DMS114 treated with DMSO at 0.1 percent for 48 hours (cell line): ENCODE data around the gene SBNO2.

ENCODE experiments used
- DNase-seq: peaks from one replicate; lab custom pipeline; 2025; ENCODE audit not compliant: unreplicated experiment; lab: John Stamatoyannopoulos, UW

SBNO2 gene

DNA sequence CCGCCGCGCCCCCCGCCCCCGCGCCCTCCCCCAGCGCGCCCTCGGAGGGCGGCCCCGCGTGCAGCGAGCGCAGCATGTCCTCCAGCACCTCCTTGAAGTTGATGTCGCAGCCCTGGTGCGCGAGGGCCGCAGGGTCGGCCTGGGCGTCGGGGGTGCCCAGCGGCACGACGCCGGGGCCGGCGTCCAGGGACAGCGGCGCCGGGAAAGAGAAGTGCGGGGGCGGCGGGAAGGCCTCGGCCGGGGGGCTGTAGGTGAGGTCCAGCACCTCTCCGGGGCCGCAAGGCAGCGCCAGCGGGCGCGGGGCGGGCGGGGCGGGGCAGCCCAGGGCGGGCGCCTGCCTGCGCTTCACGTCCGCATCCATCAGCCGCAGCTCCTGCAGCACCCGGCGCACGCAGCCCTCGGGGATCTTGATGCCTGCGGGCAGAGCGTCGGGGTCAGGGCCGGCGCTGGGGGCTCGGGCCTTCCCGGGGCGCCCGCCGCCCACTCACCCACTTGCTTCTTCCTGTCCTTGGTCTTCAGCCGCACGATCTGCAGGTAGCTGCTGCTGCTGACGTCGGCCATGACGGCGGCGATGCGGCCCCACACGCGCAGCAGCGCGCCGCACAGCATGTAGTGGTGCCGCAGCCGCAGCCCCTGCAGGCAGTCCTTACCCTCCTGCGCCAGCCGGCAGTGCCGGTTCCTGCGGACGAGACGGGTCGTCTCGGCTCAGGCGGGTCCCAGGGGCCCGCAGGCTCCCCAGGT lies 65.6 kb downstream of the SBNO2 start:
- DNase-seq: no peak

DNA sequence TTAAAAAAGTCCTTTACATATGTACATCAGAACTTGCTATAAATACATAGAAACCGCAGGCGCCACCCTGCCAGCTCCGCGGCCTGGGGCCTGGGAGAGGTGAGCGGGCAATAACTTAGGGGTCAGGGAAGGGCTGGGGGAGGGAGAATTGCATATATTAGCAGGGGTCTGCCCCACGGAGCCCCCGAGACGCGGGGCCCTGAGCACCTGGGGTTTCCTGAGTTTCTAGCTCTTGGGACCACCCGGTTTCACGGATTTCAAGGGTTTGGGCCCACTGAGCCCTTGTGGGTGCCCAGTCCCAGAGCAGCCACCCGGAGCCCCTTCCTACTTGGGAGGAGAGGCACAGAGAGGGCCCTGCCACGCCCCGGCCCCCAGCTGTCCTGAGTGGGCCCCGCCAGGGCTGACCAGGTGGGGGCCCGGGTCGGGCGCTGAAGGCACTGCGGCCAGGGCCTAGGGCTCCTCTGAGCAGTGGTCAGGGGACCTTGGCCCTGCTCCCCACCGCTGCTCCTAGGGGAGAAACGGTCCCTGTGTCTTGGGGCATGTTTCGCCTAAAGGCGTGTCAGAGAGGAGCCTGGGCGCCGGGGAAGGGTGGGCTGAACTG lies 66.3 kb downstream of the SBNO2 start:
- no peak for DNase-seq

DNA sequence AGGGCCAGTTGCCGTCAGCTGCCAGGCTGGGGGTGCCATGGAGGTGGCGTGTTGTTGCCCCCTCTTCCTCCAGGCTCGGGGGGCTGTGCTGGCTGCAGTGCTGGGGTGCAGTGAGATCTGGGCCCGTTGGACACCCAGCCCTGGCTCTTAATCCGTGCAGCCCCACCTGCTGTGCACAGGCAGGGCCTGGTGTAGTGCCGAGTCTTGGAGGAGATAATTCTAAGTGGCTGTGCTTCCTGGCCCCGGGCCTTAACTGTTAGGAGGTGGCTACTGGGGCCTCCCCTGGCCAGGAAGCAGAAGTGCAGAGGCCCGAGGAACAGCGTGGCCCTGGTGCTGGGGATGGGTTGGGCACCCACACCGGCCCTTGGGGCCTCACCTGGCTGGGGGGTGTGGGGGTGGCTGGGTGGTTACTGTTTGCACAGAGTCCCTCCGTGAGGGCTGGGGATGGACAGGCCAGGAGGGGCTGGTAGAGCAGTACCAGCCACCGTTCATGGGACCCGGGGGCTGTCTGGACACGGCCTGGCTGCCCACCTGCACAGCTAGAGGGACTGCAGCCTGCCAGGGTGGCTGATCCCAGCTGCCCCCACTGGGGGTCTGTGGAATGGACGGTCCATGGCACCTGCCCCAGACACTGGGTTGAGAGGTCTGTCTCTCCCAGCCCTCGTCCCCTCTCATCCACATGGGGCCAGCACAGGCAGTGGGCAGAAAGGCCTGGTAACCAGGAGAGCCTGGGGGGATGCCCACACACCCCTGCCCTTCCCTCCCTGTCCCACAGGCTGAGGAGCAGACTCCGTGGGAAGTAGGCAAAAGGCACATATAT lies 67.0 kb downstream of the SBNO2 start:
- DNase-seq: no peak

DNA sequence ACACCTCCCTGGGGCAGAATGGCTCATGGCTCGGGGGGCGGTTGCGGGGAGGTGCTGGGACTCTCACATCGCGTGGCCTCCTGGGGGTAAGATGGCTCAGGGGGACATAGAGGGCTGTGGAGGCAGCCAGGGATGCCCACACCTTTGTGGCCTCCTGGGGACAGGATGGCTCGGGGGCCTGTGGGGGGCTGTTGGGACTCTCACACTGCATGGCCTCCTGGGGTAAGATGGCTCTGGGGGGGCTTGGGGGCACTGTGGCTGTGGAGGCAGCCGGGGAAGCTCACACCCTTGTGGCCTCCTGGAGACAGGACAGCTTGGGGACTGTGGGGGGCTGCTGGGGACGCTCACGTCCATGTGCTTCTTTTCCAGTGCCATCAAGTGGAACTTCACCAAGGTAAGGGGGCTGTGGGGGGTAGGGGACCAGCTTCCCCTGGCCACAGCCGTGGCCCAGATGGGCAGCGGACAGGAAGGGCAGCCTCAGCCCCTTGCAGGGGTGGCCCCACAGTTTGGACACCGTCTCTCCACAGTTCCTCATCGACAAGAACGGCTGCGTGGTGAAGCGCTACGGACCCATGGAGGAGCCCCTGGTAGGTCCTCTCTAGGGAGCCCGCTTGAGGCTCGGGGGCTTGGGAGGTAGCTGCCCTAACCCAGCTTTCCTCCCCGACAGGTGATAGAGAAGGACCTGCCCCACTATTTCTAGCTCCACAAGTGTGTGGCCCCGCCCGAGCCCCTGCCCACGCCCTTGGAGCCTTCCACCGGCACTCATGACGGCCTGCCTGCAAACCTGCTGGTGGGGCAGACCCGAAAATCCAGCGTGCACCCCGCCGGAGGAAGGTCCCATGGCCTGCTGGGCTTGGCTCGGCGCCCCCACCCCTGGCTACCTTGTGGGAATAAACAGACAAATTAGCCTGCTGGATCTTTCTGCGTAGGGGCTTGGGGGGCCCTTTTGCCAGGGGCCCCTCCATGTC lies 67.9 kb downstream of the SBNO2 start:
- DNase-seq: no peak

DNA sequence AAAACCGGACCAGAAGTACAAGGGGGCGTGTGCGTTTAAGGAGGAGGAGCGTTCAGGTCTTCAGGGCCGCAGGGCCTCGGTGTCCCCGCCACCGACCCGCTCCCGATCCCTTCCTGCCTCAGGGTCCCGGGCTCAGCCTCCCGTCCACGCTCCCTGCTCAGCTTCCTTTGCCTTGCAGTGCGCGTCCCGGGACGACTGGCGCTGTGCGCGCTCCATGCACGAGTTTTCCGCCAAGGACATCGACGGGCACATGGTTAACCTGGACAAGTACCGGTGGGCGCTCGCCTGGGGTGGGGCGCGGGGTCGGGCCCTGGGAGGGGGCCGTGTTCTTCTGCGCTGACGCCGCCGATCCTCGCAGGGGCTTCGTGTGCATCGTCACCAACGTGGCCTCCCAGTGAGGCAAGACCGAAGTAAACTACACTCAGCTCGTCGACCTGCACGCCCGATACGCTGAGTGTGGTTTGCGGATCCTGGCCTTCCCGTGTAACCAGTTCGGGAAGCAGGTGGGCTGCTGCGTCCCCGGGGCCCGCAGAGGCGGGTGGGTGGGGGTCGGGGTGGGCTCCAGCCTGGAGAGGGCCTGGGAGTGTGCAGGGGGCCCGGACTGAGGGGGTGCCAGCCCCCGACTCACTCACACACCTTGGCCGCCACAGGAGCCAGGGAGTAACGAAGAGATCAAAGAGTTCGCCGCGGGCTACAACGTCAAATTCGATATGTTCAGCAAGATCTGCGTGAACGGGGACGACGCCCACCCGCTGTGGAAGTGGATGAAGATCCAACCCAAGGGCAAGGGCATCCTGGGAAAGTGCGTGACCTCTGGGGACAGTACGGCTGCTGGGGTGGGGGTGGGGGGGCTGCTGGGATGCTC lies 68.8 kb downstream of the SBNO2 start:
- DNase-seq: no peak

DNA sequence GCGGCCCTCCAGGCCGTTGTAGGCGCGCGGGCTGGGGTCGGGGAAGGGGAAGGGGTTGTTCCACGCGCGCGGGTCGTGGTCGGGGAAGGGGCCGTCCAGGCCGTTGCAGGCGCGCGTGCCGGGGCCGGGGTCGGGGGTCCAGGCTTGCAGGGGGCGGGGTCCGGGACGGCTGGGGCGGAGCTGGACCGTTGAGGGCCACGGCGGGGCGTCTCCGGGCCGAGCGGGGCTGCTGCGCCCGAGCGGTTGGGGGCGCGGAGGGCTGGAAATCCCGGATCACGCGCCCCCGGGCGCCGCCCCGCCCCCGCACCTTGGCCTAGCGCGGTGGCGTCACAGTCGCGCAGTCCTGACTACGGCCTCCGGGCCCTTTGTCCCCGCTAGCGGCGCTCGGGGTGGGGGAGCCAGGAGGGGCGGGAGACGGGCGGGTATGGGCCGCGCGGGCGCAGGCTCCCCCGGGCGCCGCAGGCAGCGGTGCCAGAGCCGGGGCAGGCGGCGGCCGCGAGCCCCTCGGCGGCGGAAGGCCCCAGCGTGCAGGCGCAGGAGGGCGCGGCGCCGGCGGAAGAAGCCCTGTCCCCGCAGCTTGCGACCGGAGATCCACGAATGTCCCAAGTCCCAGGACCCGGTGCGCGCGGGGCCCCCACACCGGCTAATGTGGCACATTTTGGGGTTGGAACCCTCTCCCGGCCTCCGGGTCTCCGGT lies 69.6 kb downstream of the SBNO2 start:
- peak; percentile 13 for DNase-seq

DNA sequence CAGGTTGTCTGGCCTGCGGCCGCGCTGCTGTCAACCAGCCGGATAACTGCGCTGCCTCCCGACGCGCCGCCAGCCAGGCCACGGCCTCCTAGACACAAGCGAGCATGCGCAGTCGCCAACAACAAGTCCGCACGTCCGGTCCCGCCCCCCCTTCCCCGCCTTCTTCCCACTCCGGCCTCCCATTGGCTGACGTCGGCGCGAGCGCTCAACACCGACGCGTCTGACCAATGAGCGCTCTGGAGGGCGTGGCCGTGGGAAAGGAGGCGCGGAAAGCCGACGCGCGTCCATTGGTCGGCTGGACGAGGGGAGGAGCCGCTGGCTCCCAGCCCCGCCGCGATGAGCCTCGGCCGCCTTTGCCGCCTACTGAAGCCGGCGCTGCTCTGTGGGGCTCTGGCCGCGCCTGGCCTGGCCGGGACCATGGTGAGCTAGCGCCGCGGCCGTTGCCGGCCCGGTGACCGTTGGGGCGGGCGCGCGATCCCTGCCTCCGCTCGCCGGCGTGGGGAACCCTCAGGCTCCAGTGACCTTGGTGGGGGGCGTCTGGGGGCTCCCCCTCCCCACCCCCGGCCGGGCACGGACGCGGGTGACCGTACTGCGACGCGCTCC lies 70.3 kb downstream of the SBNO2 start, which contains the start of gene GPX4:
Gene GPX4 (plus strand): TSS at position 287 of the 603 bp plus-strand sequence. CDS start 50 bp downstream, at position 337.
- peak; percentile 84 for DNase-seq

DNA sequence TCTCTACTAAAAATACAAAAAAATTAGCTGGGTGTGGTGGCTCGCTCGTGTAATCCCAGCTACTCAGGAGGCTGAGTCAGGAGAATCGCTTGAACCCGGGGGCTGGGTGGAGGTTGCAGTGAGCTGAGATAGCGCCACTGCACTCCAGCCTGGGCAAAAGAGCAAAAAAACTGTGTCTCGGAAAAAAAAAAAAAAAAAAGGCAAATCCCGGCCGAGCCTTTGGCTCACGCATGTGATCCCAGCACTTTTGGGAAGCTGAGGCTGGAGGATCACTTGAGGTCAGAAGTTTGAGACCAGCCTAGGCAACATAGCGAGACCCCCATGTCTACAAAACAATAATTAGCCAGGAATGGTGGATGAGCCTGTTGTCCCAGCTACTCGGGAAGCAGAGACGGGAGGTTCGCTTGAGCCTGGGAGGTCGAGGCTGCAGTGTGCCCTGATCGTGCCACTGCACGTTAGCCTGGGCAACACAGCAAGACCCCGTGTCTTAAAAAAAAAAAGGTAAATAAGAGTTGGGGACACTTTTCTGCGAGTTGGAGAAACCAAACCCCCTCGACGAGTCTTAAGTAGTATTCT lies 70.8 kb downstream of the SBNO2 start:
- no peak for DNase-seq

DNA sequence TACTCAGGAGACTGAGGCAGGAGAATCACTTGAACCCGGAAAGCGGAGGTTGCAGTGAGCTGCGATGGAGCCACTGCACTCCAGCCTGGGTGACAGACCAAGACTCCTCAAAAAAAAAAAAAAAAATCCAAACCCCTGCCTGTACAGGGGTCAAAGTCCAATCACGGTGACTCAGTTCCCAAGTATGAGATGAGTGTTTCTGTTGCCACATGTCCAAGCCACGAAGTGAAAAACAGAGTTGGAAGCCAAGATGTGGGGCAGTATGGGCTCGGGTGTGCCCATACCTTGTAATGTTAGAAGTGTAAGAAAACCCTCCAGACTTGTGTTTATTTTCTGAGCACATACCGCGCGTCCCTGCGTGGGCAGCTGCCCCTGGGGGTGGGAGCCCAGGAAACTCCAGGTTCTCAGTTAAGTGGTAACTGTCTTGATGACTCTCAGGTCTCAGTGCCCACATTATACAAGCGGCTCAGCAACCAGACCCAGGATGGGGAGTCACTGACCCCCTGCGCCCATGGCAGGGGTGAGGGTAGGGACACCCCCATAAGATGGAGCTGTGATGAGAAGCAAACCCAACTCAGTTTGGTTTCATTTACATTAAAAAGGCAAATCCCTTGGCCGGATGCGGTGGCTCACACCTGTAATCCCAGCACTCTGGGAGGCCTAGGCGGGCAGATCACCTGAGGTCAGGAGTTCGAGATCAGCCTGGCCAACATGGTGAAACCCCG lies 71.5 kb downstream of the SBNO2 start:
- DNase-seq: no peak

DNA sequence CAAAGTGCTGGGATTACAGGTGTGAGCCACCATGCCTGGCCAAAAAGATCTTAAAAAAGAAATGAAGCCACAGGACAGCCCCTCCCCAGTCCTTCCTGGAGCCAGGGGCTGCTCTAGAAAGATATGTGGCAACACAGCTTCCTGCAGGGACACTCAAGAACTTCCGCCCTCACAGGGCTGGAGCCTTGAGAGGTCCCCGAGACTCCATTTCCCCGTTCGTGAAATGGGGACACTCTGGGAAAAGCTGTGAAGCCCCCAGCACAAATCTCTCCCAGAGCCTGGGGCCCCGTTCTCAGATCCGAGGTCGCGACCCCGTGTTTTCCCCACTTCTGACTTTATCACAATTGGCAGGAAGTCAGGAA lies 72.8 kb downstream of the SBNO2 start:
- no peak for DNase-seq

DNA sequence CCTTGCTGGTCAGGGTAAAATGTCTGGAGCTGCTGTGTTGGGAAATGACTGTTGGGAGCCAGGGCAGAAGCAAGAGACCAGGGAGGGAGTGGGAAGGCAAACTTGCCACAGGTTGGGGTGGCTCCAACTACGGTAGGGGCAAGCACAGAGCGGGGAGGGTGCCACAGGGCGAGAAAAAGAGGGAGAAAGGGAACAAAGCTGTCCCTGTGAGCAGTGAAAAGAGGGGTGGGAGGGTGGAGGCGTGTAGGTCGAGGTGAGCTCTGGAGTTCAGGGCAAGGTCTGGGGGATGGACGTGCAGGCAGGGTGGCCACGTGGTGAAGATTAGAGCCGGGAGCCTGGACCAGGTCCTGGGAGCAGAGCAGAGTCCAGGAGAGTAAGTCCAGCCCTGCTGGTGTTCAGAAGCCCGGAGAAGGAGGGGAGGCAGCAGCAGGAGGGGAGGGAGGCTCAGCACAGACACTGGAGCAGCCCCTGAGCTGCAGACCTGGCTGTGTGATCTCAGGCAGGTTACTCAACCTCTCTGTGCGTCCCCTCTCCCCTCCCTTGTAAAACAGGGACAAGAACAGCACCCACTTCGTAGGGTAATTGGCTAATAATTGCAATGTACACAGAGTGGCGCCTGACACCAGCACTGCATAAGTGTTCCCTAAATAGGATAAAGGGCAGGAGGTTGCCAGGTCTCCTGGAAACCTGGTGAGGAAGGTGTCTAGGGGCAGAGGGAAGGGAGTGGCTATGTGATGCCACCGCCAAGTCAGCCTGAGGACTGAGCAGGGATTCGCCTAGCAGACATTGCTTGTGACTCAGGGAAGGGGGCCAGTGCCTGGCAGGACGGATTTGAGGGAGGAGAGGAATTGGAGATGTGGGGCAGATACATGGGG lies 75.7 kb downstream of the SBNO2 start:
- DNase-seq: no peak

DNA sequence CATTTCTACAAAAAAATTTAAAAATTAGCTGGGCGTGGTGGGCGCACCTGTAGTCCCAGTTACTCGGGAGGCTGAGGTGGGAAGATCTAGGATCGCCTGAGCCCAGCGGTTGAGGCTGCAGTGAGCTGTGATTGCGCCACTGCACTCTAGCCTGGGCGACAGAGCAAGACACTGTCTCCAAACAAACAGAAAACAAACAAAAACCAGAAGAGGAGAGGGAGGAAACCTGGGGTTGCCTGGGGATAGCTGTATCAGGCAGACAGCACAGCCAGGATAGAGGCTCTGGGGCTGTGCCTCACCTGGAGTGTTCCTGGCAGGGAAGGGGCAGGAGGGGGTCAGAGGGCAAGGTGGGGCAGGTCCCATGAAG lies 76.3 kb downstream of the SBNO2 start:
- DNase-seq: no peak

DNA sequence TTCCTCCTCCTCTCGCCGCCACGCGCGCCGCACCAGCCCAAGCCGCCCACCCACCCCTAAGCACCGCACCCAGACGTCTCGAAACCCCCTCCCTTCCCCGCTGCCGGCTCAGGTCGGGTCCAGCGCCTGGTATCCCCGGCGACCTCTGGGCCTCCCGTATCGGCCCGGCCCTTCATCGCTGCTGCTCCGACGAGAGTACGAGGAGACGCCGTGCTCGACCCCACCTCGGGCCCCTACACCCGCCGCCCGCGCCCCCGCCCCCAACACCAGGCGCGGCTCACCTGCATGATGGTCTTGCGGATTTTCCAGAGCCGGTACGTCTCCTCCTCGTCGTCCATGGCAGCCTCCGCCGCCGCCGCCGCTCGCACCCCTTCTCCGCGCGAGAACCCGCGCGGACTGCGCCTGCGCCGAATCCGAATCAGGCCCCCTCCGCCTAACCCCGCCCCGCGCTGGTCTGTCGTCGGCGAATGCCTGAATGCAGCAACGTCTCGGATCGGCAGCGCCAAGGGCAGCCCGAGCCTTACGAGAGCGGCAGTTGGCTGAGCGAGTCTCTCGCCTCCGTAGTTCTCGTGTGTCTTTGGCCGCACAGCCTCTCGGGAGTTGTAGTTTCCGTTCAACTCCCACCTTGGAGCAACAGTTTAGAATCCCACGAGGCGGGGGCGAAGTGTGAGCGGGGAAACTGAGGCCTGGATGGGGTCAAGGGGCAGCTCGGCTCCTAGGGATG lies 78.9 kb downstream of the SBNO2 start, which contains the start of gene POLR2E:
Gene POLR2E (minus strand): TSS at position 398 of the 724 bp plus-strand sequence. CDS start 60 bp downstream, at position 338.
- peak; percentile 88 for DNase-seq

DNA sequence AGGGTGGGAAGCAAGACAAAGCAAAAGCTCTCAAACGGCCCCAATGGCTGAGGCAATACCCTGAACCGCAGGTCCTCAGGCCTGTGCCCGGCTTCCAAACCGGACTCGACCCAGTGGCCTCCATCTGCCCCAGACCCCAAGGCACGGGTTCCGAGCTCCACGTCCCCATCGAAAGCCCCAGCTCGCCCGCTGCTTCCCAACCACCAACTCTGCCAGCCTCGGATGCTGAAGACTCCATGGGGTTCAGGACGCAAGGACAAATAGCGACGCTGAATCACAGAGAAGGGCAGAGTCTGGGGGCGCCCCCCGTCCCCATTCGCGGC lies 79.5 kb downstream of the SBNO2 start:
- no peak for DNase-seq

DNA sequence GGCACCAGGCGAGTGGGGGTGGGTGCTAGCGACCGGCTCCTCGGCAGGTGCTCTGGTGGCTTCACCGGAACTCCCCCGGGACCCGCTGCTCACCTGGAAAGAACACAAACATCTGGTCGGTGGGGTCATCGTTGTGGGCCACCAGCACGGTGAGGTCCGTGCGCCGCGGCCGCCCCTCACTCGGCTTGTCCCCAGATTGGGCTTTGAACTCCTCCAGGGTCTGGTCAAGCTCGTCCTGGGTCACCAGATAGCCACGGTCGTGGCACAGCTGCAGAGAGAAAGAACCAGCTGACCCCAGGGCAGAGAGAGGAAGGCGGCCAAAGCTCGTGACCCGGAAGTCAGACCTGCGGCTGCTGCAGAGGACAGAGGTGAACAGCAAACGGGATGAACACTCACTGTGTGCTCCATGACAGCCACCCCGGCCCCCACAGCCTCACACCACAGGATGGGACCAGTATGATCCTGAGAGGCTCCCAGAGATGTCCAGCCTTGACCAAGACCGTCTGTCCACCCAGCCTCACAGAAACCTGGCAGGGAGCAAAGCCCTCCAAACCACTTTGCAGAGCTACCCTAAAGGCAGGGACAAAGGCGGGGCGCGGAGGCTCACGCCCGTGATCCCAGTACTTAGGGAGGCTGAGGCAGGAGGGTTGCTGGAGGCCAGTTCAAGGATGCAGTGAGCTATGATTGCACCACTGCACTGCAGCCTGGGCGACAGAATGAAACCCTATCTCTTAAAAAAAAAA lies 80.1 kb downstream of the SBNO2 start:
- no peak for DNase-seq

DNA sequence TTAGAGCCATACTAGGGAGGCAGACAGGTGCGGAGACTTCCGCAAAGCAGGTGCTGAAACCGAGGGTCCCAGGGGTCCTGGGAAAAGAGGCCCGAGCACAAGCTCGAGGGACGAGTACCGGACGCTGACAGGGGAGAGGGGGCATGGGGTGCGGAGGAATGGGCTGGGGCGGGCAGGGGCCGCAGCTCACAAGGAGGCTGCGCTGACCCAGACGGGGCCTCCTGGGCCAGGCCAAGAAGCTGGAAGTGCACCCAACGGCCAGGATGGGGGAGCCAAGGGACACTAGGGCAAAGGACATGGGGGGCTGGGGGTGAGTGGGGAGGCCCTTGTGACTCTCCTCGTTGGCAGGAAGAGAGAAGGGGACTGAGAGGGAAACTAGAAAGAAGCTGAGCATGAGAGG lies 80.7 kb downstream of the SBNO2 start:
- no peak for DNase-seq
